Caco-2 (cell line): ENCODE data around the gene DLGAP4. TPM values are rescaled to one million over a fixed set of nuclear protein-coding genes. Genes with fewer than 3 reads are reported as not detected.

Experiments used
- BruUV-seq: library from RNA; stranded (reverse); fragments of 400-500 nt; replicated peaks from 2 replicates; lab custom pipeline; 2021; lab: Mats Ljungman, UMichigan
- CTCF ChIA-PET: fragments of 300-600 bp; sonication (Branson Sonifier 250); formaldehyde crosslinking; loops from one replicate; lab custom pipeline; 2022; ENCODE audit warnings: antibody characterized with exemption; lab: Charles Lee
- POLR2A ChIA-PET: fragments of 300-600 bp; sonication (Branson Sonifier 250); formaldehyde crosslinking; loops from one replicate; lab custom pipeline; 2022; ENCODE audit warnings: antibody characterized with exemption; lab: Charles Lee
- DNase-seq, 2 experiments: peaks; one replicate each; pipeline versions ENCODE4 v3.0.0 to v3.0.0-alpha.2; 2020 to 2022
- H3K27me3 ChIP-seq: replicated peaks from 2 replicates; pipeline ENCODE4 v1.6.0; 2011; ENCODE audit warnings: low read length; ENCODE audit not compliant: control insufficient read depth, insufficient read depth
- H3K36me3 ChIP-seq: 2 replicates; pipeline ENCODE4 v1.5.1; 2011; ENCODE audit warnings: low read length; ENCODE audit not compliant: control insufficient read depth, insufficient read depth
- H3K4me1 ChIP-seq: fragments of 250-450 bp; sonication (Bioruptor Pico); 2 replicates; pipeline ENCODE4 v1.5.1; 2020; ENCODE audit warnings: mild to moderate bottlenecking
- H3K4me3 ChIP-seq: 2 replicates; pipeline ENCODE4 v1.5.1; 2011; ENCODE audit warnings: low read depth, mild to moderate bottlenecking, control low read depth, low read length
- H3K9me3 ChIP-seq: fragments of 250-450 bp; sonication (Bioruptor Pico); 2 replicates; pipeline ENCODE4 v1.5.1; 2020; ENCODE audit warnings: mild to moderate bottlenecking, moderate library complexity
- H3K27ac Mint-ChIP-seq: one replicate; pipeline ENCODE4 v1.8.0; 2022; ENCODE audit warnings: mixed read lengths; ENCODE audit not compliant: unreplicated experiment
- H3K27me3 Mint-ChIP-seq: one replicate; pipeline ENCODE4 v1.8.0; 2022; ENCODE audit warnings: mixed read lengths; ENCODE audit not compliant: insufficient read depth, unreplicated experiment
- H3K36me3 Mint-ChIP-seq: one replicate; pipeline ENCODE4 v1.8.0; 2022; ENCODE audit warnings: mild to moderate bottlenecking, mixed read lengths; ENCODE audit not compliant: insufficient read depth, unreplicated experiment
- H3K4me1 Mint-ChIP-seq: one replicate; pipeline ENCODE4 v1.8.0; 2022; ENCODE audit warnings: low read depth, mixed read lengths; ENCODE audit not compliant: unreplicated experiment
- H3K4me3 Mint-ChIP-seq: one replicate; pipeline ENCODE4 v1.8.0; 2022; ENCODE audit warnings: mild to moderate bottlenecking, moderate library complexity, mixed read lengths; ENCODE audit not compliant: unreplicated experiment
- H3K9me3 Mint-ChIP-seq: one replicate; pipeline ENCODE4 v1.8.0; 2022; ENCODE audit warnings: mixed read lengths; ENCODE audit not compliant: unreplicated experiment
- CTCF ChIP-seq, 2 experiments: fragments of 200-600 bp in 1 of 2; IDR thresholded peaks; 1 replicate in 1 of 2; 2 replicates in 1 of 2; pipeline versions ENCODE4 v1.5.1 to v1.8.0; 2011 to 2022; ENCODE audit warnings: antibody characterized with exemption in 1 of 2, control low read depth in 1 of 2, inconsistent platforms in 1 of 2, low read depth in 1 of 2, low read length in 1 of 2, mild to moderate bottlenecking in 1 of 2, moderate library complexity in 1 of 2; ENCODE audit not compliant: insufficient read depth in 1 of 2, severe bottlenecking in 1 of 2, unreplicated experiment in 1 of 2
- intact Hi-C: fragments of 100-400 bp; cut with micrococcal nuclease; formaldehyde crosslinking; loops from one replicate; pipeline ENCODE4 v1.10.0; 2022; ENCODE audit not compliant: unreplicated experiment
- total RNA-seq: library from RNA; stranded (reverse); gene quantifications from 2 replicates; pipeline ENCODE4 v1.2.3, GENCODE V29; 2022

Gene DLGAP4
- total RNA-seq, 1 experiment from 2014 or later = 122 TPM

- no peaks in the 10 kb centered on the region for H3K9me3 Mint-ChIP-seq
- H3K27ac Mint-ChIP-seq = no peak overlapping the region
- H3K4me3 Mint-ChIP-seq = no peak overlapping the region
- Histone ChIP-seq H3K4me3 (no peak overlapping the region), H3K9me3 (no peaks in the 10 kb centered on the region), H3K27me3 (no peaks in the 10 kb centered on the region; the same call in 1 of the 2 replicates), H3K4me1 (no peaks in the 10 kb centered on the region), H3K36me3 (no peaks in the 10 kb centered on the region)
- TF ChIP-seq CTCF (IDR thresholded peaks at IDR 0.05; ENCODE audit: insufficient read depth in 1 of 2, low read depth in 1 of 2, low read length in 1 of 2, severe bottlenecking in 1 of 2, unreplicated experiment in 1 of 2) = no peak
- intact Hi-C loops = no loop called here
- H3K27me3 Mint-ChIP-seq = peaks cover 2% of the 10 kb centered on the region
- ChIA-PET POLR2A (no interaction called here), CTCF (interaction anchor here (0.9 to 2.5 kb wide), 5 partner anchors 9 to 171 kb away, joined by 3 to 10 read pairs (median 7); no protein-coding TSS in a partner anchor)
- no TSS peak for BruUV-seq
- H3K36me3 Mint-ChIP-seq = no peaks in the 10 kb centered on the region
- DNase-seq = no peak
- no peaks in the 10 kb centered on the region for H3K4me1 Mint-ChIP-seq
These were observed 37.4 kb upstream of the DLGAP4 start for GRCh38 chr20:36268440-36269342.

DNA sequence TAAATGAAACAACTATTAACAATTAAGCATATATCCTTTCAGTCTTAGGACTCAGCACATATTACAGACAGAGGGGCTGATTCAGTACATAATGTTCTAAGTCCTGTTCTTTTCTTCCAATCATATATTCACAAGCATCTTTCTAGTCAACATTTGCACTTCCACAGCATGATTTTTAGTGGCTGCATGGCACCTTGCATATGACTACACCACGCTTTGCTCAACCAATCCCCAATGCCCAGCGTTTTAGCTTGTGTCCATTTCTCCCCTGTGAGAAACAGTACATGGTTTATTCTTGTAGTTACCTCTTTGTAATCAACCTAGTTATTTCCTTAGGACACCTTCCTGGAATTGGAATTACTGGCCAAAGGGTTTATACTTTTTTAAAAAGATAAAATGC lies 36.6 kb upstream of the DLGAP4 start:
- TF ChIP-seq CTCF (IDR thresholded peaks at IDR 0.05; ENCODE audit: insufficient read depth in 1 of 2, low read depth in 1 of 2, low read length in 1 of 2, severe bottlenecking in 1 of 2, unreplicated experiment in 1 of 2) = no peak
- BruUV-seq = no TSS peak
- Mint-ChIP-seq H3K4me3 (no peak overlapping the region), H3K27ac (no peak overlapping the region), H3K27me3 (no peaks in the 10 kb centered on the region), H3K36me3 (no peaks in the 10 kb centered on the region), H3K9me3 (no peaks in the 10 kb centered on the region), H3K4me1 (no peaks in the 10 kb centered on the region)
- POLR2A ChIA-PET = no interaction called here
- intact Hi-C loops = no loop called here
- Histone ChIP-seq H3K4me1 (no peaks in the 10 kb centered on the region), H3K4me3 (no peak overlapping the region), H3K27me3 (no peaks in the 10 kb centered on the region; the same call in 1 of the 2 replicates), H3K36me3 (no peaks in the 10 kb centered on the region), H3K9me3 (no peaks in the 10 kb centered on the region)
- CTCF ChIA-PET = interaction anchor here (1.1 to 2.5 kb wide), 3 partner anchors 32 to 170 kb away, joined by 3 to 10 read pairs (median 8); no protein-coding TSS in a partner anchor
- no peak for DNase-seq

- TF ChIP-seq CTCF (IDR thresholded peaks at IDR 0.05; ENCODE audit: insufficient read depth in 1 of 2, low read depth in 1 of 2, low read length in 1 of 2, severe bottlenecking in 1 of 2, unreplicated experiment in 1 of 2) = no peak
- Mint-ChIP-seq H3K27me3 (peaks cover 4% of the 10 kb centered on the region), H3K4me1 (no peaks in the 10 kb centered on the region), H3K4me3 (no peak overlapping the region), H3K36me3 (no peaks in the 10 kb centered on the region), H3K27ac (no peak overlapping the region), H3K9me3 (no peaks in the 10 kb centered on the region)
- Histone ChIP-seq H3K4me3 (no peak overlapping the region), H3K9me3 (no peaks in the 10 kb centered on the region), H3K36me3 (no peaks in the 10 kb centered on the region), H3K27me3 (no peaks in the 10 kb centered on the region; the same call in 1 of the 2 replicates), H3K4me1 (no peaks in the 10 kb centered on the region)
- ChIA-PET POLR2A (interaction anchor here (0.6 kb wide), 1 partner anchor 153 kb away, joined by 5 read pairs; no protein-coding TSS in a partner anchor), CTCF (interaction anchor here (0.6 to 4.7 kb wide), 7 partner anchors 9 to 1009 kb away, joined by 3 to 59 read pairs (median 4); no protein-coding TSS in a partner anchor)
- no peak for DNase-seq
- intact Hi-C loops = loop anchor here (5.0 kb wide), 1 partner anchor 126 kb away; no protein-coding TSS in a partner anchor
- BruUV-seq = no TSS peak
These were observed 35.1 kb upstream of the DLGAP4 start for GRCh38 chr20:36270744-36271638.
